Medulla oblongata (tissue), 1 donor: ENCODE data around the gene CASP3.
"Not testable (repeated sequence)": the region's sequence is repeated elsewhere in the genome, so short reads cannot be mapped to it uniquely, and the experiment has no call there.

Experiments used
- DNase-seq: peaks from one replicate; pipeline ENCODE4 v3.0.0-alpha.2; 2015; ENCODE audit errors: extremely low spot score

The CASP3 gene

GRCh38 chr4:184664445-184665210 is 15.4 kb upstream of the CASP3 start:
- DNase-seq = no peak

GRCh38 chr4:184662236-184662635 is 13.0 kb upstream of the CASP3 start:
- DNase-seq = no peak

- no peak for DNase-seq
Measured at GRCh38 chr4:184660978-184661377, 11.7 kb upstream of the CASP3 start.

- DNase-seq = not testable (repeated sequence)
Measured at GRCh38 chr4:184657820-184658219, 8.6 kb upstream of the CASP3 start.

GRCh38 chr4:184657144-184657543 is 7.9 kb upstream of the CASP3 start:
- no peak for DNase-seq

GRCh38 chr4:184655889-184656869 is 6.9 kb upstream of the CASP3 start:
- no peak for DNase-seq

- no peak for DNase-seq
Measured at GRCh38 chr4:184653650-184654049, 4.4 kb upstream of the CASP3 start.

- DNase-seq = not testable (repeated sequence)
Measured at GRCh38 chr4:184652681-184653080, 3.4 kb upstream of the CASP3 start.

- no peak for DNase-seq
Measured at GRCh38 chr4:184651899-184652298, 2.7 kb upstream of the CASP3 start.

- DNase-seq = peak; percentile 58
Measured at GRCh38 chr4:184649971-184650855, 966 bp upstream of the CASP3 start.

- DNase-seq = peak; percentile 40
Measured at GRCh38 chr4:184648313-184649025, 778 bp downstream of the CASP3 start.

- no peak for DNase-seq
Measured at GRCh38 chr4:184648054-184648312, 1.3 kb downstream of the CASP3 start.

GRCh38 chr4:184647266-184648053 is 1.8 kb downstream of the CASP3 start:
- DNase-seq = no peak

- peak; percentile 70 for DNase-seq
Measured at GRCh38 chr4:184645904-184646610, 3.2 kb downstream of the CASP3 start.

- DNase-seq = no peak
Measured at GRCh38 chr4:184644553-184645307, 4.5 kb downstream of the CASP3 start.

GRCh38 chr4:184643731-184644130 is 5.5 kb downstream of the CASP3 start:
- DNase-seq = no peak

GRCh38 chr4:184641451-184641850 is 7.8 kb downstream of the CASP3 start:
- no peak for DNase-seq

GRCh38 chr4:184641022-184641421 is 8.2 kb downstream of the CASP3 start:
- no peak for DNase-seq

- DNase-seq = no peak
Measured at GRCh38 chr4:184636897-184637296, 12.3 kb downstream of the CASP3 start.
